ENCODE data around the gene JARID2.

Gene JARID2

GRCh38 chr6:15441981-15442380, 196.1 kb downstream of the JARID2 start:
- DNase-seq (ENCODE audit: low spot score), result no peak

- DNase-seq (ENCODE audit: low spot score), result no peak
These were observed 196.6 kb downstream of the JARID2 start for GRCh38 chr6:15442467-15442866.

GRCh38 chr6:15443119-15443830, 197.4 kb downstream of the JARID2 start:
- DNase-seq (ENCODE audit: low spot score), result no peak

GRCh38 chr6:15444081-15444731, 198.3 kb downstream of the JARID2 start:
- no peak for DNase-seq (ENCODE audit: low spot score)

DNA sequence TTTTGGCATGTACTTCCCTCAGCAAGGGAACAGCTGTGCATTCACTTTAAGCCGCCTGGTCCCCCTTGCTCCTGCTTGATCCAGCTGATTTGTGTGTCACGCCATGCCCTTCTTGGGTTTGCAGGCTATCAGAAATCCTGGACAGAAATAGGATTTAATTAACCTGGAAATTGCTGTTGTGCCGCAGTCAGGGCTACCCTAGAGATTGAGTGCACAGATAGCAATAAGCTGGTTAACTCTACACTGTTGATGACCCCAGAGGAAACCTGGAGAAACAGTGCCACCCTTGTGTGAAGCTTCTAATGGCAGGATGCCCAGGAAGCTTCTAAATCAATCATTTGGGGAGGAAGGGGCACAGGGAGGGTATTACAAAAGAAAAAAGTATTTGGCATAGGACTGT, 199.0 kb downstream of the JARID2 start:
- DNase-seq (ENCODE audit: low spot score), result no peak

- DNase-seq (ENCODE audit: low spot score), result no peak
These were observed 201.8 kb downstream of the JARID2 start for GRCh38 chr6:15447546-15448267.

DNA sequence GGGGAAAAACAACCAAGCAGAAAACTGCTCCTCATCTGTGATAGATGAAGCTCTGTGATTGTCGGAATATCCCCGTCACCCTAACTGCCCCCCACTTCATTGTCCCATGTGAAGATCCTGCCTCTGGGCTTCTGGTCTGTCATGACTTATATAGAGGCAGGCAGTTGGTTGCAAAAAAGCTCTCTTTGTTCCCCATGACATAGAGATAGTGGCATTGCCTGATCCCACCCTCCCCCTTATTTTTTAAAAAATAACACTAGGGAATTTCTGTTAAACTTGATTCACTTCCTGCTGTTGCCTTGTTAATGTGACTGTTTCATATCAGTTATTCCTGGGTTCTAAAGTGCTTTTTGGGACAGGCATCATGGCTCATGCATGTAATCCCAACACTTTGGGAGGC, 203.1 kb downstream of the JARID2 start:
- DNase-seq (ENCODE audit: low spot score), result no peak

DNA sequence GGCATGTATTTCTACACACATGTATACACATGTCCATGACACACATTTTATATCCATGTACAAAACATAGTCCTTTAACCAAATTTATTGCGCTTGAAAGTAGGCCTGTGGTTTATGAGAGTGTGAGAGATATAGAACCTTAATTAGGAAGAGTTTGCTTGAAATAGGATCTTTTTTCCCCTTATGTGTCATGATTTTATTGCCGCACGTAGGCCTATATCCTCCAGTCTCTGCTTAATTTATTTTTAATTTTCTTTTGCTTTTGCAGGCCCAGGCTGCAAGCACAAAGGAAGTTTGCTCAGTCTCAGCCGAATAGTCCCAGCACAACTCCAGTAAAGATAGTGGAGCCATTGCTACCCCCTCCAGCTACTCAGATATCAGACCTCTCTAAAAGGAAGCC, 205.9 kb downstream of the JARID2 start:
- DNase-seq (ENCODE audit: low spot score), result no peak

DNA sequence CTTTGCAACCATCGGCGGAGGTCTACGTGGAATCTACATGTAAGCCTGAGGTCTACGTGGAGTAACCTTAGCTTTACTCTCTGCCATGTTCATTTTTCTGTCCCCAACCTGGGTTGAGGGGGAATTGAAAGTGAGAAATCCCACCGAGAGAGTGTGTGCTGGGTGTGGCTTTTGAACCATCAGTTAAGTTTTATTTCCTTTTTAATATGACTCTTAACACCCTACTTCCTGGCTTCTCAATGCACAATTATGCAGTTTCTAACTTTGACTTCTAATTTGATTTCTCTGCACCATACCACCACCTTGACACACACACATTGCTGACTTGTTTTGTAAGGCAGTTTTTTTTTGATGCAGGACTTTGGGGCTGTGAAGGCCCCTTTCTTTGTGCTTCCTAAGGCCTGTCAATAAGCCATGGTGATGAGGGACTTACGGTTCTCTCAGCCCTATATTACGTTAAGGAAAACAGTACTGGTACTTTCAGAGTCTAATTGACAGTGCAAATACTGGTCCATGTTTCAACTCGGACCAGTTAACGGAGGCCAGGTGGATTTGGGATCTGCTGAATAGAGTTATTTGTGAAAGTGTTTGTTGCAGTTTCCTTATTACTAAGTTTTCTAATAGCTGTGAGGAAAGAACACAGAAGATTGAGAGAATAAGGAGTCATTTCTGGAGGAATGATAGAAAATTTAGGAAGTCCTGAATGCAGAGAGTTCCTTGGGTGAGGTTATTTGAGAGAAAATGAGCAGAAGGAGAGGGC, 206.5 kb downstream of the JARID2 start:
- no peak for DNase-seq (ENCODE audit: low spot score)

GRCh38 chr6:15453186-15453585, 207.3 kb downstream of the JARID2 start:
- DNase-seq (ENCODE audit: low spot score), result no peak

- DNase-seq (ENCODE audit: low spot score), result no peak
These were observed 207.8 kb downstream of the JARID2 start for GRCh38 chr6:15453622-15454021.

DNA sequence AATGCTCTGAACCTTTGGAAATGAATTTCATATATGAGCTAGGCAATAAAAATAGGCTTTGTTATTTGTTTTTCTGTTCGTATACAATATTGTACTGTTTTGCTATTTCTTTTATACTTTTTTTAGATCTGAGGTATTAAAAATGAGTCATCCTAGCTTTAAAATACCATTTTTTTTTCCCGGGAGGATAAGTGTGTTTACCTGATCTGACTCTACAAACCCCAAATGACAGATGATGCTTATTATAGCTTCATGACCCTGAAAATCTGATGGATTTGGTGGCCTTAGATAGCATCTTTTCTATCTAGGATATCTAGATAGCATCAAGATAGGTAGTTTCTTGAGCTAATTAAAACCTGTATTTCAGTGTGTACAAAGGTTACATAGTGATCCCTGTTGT, 210.6 kb downstream of the JARID2 start:
- DNase-seq (ENCODE audit: low spot score), result no peak

- DNase-seq (ENCODE audit: low spot score), result no peak
These were observed 211.3 kb downstream of the JARID2 start for GRCh38 chr6:15457121-15457650.

DNA sequence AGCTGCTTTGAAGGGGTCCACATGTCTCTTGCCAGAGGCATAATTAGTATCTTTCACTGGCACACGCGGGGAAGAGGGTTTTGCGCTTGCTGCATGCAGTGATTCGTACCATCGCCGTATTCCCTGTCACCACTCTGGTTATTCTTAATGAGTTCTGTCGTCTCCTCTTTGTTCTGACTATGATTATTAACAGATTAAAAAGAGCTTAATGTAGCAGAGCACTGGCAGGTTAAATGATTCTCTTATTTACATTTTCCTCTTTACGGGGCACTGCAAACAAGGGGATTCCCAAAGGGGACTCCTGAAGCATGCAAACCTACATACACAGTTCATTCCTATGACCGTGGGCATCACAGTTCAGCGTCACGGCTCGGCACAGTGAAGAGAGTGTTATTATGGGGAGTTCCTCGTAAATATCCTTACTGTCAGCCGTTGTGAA, 212.2 kb downstream of the JARID2 start:
- DNase-seq (ENCODE audit: low spot score), result no peak

- no peak for DNase-seq (ENCODE audit: low spot score)
These were observed 214.3 kb downstream of the JARID2 start for GRCh38 chr6:15460110-15460727.

DNA sequence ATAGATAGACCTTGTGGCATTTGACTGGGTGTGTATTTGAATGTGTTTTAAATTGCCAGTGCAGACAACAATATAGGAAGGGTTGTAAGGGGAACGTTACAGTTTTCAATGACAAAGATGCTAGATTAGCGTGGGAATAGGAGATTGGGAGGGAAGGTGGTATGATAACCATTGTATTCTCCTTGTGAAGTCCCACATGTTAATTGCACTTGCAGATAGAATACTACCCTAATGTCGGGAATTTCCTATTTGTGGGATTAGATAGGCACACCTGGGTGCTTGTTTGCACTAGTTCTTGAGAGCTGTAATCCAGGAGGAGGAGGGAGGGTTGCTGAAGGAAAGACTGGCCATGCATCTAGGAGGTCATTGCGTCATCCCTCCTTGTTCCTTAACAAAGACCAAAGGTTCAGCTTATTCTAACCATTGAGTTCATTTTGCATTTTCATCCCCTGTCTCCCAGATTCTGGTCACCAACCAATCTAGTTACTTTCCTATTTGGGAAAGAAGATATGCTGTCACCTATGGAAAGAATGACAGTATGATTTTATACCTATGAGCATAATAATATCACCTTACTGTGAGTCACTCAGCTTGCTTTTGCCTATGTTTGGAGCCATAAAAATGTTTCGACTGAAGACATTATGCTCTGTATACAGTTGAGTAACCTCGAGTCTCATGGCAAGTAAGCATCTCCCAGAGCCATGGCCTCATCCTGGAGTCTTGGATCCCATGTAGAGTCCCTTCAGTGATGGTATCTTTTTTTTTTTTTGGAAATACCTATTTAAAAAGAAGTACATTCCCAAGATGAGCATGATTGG, 215.5 kb downstream of the JARID2 start:
- no peak for DNase-seq (ENCODE audit: low spot score)

GRCh38 chr6:15462256-15462655, 216.4 kb downstream of the JARID2 start:
- no peak for DNase-seq (ENCODE audit: low spot score)

DNA sequence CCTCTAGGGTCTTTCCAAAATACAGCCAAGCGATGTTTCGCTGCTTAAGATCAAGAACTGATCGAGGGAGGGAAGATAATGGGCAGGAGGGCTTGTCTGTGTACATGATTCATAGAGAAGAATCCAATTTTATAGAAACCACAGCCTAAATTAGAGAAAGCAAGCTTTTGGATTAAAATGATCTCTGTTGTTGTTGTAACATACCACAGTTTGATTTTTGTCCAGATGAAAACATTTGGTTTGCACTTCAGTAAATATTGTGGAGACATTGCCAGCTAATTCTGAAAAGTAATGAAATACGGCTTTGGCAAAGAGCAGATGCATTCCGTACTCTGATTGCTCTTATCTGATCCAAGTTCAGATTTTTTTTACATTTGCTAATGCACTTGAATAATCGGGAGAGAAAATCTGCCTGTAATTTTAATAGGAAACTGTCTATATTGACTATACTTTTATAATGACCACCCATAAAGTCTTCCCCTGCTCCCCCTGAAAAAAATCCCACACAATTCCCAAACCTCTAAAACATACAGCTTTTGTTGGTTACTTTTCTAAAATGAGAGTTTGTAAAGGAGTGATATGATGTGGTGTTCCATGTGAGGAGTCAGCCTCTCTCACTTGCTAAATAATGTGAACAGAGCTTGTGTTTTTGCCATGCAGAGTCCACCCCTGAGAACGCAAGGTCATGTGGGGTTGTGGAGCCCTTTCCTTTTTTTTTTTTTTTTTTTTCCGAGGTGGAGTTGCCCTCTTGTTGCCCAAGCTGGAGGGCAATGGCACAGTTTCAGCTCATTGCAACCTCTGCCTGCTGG, 217.1 kb downstream of the JARID2 start:
- no peak for DNase-seq (ENCODE audit: low spot score)

DNA sequence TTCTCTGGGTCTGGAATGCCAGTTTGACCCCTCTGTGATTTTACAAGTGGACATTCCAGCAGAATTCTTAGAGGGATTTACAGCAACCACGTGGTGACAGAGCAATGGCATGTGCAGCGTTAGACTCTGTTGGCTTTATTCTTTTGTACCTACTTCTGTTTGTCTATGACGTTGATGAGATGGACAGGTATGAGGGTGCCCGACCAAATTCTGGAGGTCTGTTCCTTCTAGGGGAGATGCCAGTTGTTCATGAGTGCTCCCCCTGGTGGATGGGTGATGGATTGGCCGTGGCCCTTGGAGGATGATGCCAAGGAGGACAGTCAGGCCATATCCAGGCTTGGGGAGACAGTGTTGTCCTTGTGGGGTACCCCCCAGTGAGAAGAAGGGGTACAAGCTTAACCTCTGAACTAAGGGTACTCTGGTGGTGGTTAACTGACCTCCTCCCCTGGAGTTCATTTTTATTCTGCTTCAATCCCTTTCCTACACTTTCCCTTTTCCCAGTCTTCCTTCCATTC, 218.4 kb downstream of the JARID2 start:
- peak; percentile 44 for DNase-seq (ENCODE audit: low spot score)

DNA sequence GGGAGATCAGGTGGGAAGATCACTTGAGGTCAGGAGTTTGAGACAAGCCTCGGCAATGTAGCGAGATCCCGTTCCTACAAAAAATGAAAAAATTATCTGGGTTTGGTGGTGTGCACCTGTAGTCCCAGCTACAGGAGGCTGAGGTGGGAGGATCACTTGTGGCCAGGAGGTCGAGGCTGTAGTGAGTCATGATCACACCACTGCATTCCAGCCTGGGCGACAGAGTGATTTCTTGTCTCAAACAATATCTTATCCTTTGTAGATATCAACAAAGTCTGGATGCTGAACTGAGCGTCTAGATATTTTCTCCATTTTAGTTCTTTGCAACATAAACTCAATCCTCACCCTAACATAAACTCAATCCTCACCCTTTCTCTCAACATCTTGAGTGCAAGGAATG, 219.3 kb downstream of the JARID2 start:
- no peak for DNase-seq (ENCODE audit: low spot score)

Measured in CD4-positive, alpha-beta T cell treated with Interleukin-6 at 100 ng/mL for 8 hours (primary cell).